SJCRH30 (cell line): Measurements from ENCODE around the gene SLC6A18. TPM values are rescaled to one million over a fixed set of nuclear protein-coding genes. Genes with fewer than 3 reads are reported as not detected.
"Not testable (repeated sequence)": the region's sequence is repeated elsewhere in the genome, so short reads cannot be mapped to it uniquely, and the experiment has no call there.

Experiments used
- DNase-seq, 2 experiments: peaks; one replicate each; pipeline ENCODE4 v3.0.0-alpha.2; 2015 to 2020
- H3K27ac ChIP-seq: fragments of 250-450 bp; sonication (Bioruptor Pico); 2 replicates; pipeline ENCODE4 v1.5.1; 2020; ENCODE audit warnings: mild to moderate bottlenecking, moderate library complexity
- H3K27me3 ChIP-seq: fragments of 250-450 bp; sonication (Bioruptor Pico); 2 replicates; pipeline ENCODE4 v1.5.1; 2020; ENCODE audit warnings: mild to moderate bottlenecking, moderate library complexity
- H3K36me3 ChIP-seq: fragments of 250-450 bp; sonication (Bioruptor Pico); 2 replicates; pipeline ENCODE4 v1.5.1; 2020; ENCODE audit warnings: mild to moderate bottlenecking, moderate library complexity
- H3K4me1 ChIP-seq: fragments of 250-450 bp; sonication (Bioruptor Pico); 2 replicates; pipeline ENCODE4 v1.5.1; 2020; ENCODE audit warnings: mild to moderate bottlenecking, moderate library complexity
- H3K4me3 ChIP-seq: fragments of 250-450 bp; sonication (Bioruptor Pico); 2 replicates; pipeline ENCODE4 v1.5.1; 2020; ENCODE audit warnings: mild to moderate bottlenecking, moderate library complexity
- H3K9me3 ChIP-seq: fragments of 250-450 bp; sonication (Bioruptor Pico); replicated peaks from 2 replicates; pipeline ENCODE4 v1.5.1; 2020; ENCODE audit warnings: mild to moderate bottlenecking, moderate library complexity
- total RNA-seq: library from RNA; depleted of rRNA; stranded (reverse); fragments of >200 nt; shearing (Covaris generic); gene quantifications from 2 replicates; pipeline ENCODE4 v1.2.3, GENCODE V29; 2014

The SLC6A18 gene
- total RNA-seq, 1 experiment from 2014 or later = not detected

DNA sequence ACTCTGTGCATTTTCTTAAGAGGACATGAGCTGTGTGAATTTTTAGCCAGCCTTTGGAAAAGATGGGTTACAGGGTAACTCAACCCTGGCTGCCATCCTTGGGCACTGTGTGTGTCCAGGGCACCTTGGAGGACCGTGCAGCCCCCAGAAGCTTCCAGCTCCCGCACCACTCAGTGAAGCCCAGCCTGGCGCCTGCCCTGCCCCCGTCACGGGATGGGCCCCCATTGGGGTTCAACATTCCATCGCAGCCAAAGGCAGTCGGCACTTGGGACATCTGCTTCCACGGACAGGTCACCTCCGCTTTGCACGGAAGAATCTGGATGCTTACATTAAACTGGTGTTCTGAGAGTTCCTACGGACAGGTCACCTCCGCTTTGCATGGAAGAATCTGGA is 1.9 kb upstream of the SLC6A18 start:
- H3K4me1 ChIP-seq = peaks cover 10% of the 10 kb centered on the region
- H3K27me3 ChIP-seq = no peaks in the 10 kb centered on the region
- H3K9me3 ChIP-seq = no peaks in the 10 kb centered on the region
- no peaks in the 10 kb centered on the region for H3K36me3 ChIP-seq
- H3K27ac ChIP-seq = no peak overlapping the region
- DNase-seq = no peak
- H3K4me3 ChIP-seq = no peak overlapping the region

DNA sequence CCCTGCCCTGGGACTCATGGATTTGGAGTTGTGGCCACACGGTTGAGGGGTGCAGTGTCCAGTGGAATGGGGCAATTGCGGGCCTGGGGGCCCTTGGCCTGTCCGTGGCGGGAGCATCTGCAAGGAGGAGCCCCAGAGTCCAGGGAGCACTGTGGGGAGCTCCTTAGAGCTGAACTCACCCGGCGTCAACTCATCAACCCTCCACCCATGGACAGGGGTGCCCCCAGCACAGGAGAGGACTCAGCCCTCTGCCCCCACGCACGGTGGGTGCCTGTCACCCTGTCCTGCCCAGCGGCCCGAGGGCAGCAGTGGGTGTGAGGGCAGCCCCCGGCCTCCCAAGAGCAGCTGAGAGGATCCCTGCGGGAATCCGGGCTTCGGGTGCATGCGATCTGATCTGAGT is 550 bp upstream of the SLC6A18 start:
- DNase-seq = no peak
- Histone ChIP-seq H3K4me3 (no peak overlapping the region), H3K27ac (no peak overlapping the region), H3K4me1 (peaks cover 12% of the 10 kb centered on the region), H3K36me3 (no peaks in the 10 kb centered on the region), H3K27me3 (no peaks in the 10 kb centered on the region), H3K9me3 (no peaks in the 10 kb centered on the region)

DNA sequence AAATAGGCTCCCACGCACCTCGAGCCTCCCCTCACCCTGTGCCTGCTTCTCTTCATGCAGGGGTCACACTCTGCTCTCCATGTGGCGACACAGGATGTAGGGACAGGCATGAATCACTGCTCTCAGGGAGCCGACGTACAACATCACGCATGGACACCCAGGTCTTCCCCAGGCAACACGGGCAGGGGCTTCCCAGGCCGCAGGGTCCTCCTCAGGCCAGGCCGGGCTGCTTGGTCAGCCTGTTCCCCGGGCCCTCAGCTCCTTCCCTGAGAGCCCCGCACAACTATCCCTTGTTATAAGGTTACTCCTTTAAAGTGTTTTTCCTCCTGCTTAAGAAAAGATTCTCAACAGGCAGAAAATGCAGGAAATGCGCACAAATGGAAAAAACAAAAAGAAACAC is 1.1 kb downstream of the SLC6A18 start:
- no peak overlapping the region for H3K27ac ChIP-seq
- peaks cover 12% of the 10 kb centered on the region for H3K4me1 ChIP-seq
- no peak for DNase-seq
- no peak overlapping the region for H3K4me3 ChIP-seq
- no peaks in the 10 kb centered on the region for H3K36me3 ChIP-seq
- no peaks in the 10 kb centered on the region for H3K9me3 ChIP-seq
- no peaks in the 10 kb centered on the region for H3K27me3 ChIP-seq

DNA sequence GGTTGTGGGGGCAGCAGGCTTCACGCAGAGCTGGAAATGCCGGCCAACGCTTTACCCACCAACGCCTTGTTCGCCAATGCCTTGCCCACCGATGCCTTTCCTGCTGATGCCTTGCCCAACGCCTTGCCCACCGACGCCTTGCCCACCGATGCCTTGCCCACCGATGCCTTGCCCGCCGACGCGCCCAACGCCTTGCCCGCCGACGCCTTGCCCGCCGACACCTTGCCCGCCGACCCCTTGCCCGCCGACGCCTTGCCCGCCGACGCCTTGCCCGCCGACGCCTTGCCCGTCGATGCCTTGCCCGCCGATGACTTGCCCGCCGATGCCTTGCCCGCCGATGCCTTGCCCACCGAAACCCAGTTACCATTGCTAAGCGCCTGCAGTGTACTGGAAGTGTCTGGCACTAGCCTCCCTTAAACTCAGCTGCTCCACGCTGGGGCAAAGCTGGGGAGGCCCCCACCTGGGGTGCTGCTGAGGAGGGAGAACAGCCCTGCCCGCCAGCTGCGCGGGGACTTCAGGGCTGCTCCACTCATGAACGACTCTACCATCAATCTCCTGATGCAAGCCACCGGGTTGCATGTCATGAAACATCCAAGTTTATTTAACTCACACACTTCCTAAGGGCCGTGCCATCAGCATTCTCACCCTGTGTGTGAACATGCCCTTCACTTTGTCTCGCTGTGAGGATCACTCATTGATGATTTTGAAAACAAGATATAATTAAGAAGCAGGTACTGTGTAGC is 1.8 kb downstream of the SLC6A18 start:
- peak in 1 of 2 experiments; percentile 23 for DNase-seq
- Histone ChIP-seq H3K27me3 (no peaks in the 10 kb centered on the region), H3K36me3 (no peaks in the 10 kb centered on the region), H3K9me3 (no peaks in the 10 kb centered on the region), H3K4me1 (peaks cover 12% of the 10 kb centered on the region), H3K27ac (0 out of 2 replicates have a peak overlapping the region, but pooled peaks have one; percentile 16), H3K4me3 (no peak overlapping the region)

DNA sequence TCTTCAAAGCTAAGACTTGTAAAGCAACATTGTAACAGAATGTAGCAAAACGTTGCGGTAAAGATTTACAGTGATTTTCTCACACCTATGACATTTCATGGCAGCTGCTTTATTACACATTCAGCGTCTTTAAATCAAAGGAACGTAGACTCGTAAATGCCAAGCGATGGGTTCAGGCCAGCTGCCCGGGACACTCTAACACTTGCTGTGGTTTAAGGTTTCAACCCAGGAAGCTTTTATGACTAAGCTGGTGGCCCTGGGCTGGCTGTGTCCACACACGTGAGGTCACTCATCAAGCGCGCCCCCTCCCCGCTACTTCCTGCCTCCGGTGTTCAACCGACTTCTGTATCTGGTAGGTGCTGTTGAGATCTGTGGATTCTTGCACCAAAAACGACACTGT is 2.5 kb downstream of the SLC6A18 start:
- H3K9me3 ChIP-seq = no peaks in the 10 kb centered on the region
- H3K27me3 ChIP-seq = no peaks in the 10 kb centered on the region
- peak overlapping the region; percentile 2; the same call in 1 of the 2 replicates for H3K4me3 ChIP-seq

DNA sequence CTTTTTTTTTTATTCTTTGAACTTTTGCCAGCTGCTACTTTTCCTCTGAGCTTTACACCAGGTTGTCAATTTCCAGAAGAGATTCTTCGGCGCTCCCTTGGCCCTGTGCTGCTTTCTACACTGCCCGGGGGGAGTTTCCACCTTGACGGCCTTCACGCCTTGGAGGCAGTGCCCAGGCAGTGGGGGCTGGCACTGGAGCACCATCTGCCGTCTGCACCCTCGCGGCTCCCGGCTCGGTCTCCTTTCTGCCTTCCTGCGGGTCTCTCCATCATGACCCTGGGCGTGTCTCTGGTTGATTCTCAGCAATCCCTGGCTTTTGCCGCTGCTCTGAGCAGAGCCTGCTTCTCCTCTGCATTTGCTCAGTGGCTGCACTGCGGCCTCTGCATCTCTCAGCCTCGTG is 2.9 kb downstream of the SLC6A18 start:
- Histone ChIP-seq H3K9me3 (no peaks in the 10 kb centered on the region), H3K4me1 (peaks cover 12% of the 10 kb centered on the region), H3K4me3 (peak overlapping the region; percentile 2; the same call in 1 of the 2 replicates), H3K27ac (no peak overlapping the region), H3K27me3 (no peaks in the 10 kb centered on the region), H3K36me3 (no peaks in the 10 kb centered on the region)
- peak; percentile 20 to 29 for DNase-seq

More for the DNA sequence above, 2.5 kb downstream of the SLC6A18 start:
- Histone ChIP-seq H3K27ac (0 out of 2 replicates have a peak overlapping the region, but pooled peaks have one; percentile 16), H3K4me1 (peaks cover 12% of the 10 kb centered on the region), H3K36me3 (no peaks in the 10 kb centered on the region)
- peak; percentile 81 to 86 for DNase-seq

DNA sequence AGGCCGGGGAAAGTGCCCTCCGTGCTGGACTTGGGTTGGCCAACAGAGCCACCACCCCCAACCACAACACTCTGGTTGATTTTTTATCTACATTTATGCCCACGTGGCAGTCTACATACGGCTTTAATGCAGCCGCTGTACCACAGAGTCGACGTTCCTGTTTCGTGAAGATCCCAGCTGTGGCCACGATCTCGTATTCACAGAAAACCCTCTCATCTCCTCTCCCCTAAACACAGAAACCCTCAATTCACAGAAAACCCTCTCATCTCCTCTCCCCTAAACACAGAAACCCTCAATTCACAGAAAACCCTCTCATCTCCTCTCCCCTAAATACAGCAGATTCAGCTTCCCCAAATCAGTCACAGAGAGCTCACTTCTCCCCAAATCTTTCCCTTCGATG is 3.8 kb downstream of the SLC6A18 start:
- DNase-seq, H3K9me3 ChIP-seq, H3K27ac ChIP-seq, H3K27me3 ChIP-seq, H3K36me3 ChIP-seq, H3K4me3 ChIP-seq: not testable (repeated sequence)
- peaks cover 12% of the 10 kb centered on the region for H3K4me1 ChIP-seq

DNA sequence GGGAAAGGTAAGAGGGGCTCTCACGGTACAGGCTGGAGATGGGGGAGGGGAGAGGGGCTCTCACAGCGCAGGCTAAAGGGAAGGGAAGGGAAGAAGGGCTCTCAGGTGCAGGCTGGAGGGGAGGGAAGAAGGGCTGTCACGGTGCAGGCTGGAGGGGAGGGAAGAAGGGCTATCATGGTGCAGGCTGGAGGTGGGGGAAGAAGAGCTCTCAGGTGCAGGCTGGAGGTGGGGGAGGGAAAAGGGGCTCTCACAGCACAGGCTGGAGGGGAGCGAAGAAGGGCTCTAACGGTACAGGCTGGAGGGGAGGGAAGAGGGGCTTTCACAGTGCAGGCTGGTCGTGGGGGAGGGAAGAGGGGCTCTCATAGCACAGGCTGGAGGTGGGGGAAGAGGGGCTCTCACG is 4.6 kb downstream of the SLC6A18 start:
- no peaks in the 10 kb centered on the region for H3K27me3 ChIP-seq

DNA sequence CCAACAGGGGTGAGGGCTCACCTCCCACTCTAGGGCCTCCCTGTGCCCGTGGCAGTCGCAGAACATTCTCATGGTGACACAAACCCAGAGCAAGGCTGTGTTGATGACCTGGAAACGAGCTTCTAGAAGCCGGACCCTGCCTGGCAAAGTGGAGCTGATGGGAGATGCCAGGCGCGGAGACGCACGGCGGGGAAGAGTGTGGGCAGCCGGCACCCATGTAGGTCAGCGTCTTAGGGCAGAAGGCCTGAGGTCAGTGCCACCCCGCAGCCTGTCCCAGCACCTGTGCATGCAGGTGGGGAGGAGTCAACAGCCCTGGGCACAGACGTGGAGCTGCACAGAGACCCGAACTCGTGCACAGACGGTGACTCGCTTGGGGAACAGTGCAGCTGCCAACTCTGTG is 5.4 kb downstream of the SLC6A18 start:
- Histone ChIP-seq H3K9me3 (no peaks in the 10 kb centered on the region), H3K36me3 (no peaks in the 10 kb centered on the region), H3K27me3 (no peaks in the 10 kb centered on the region), H3K4me3 (no peak overlapping the region), H3K4me1 (peaks cover 12% of the 10 kb centered on the region), H3K27ac (no peak overlapping the region)
- no peak for DNase-seq

More for the DNA sequence above, 4.6 kb downstream of the SLC6A18 start:
- peaks cover 12% of the 10 kb centered on the region for H3K4me1 ChIP-seq
- H3K36me3 ChIP-seq = no peaks in the 10 kb centered on the region
- no peaks in the 10 kb centered on the region for H3K9me3 ChIP-seq
- no peak overlapping the region for H3K27ac ChIP-seq
- H3K4me3 ChIP-seq = no peak overlapping the region
- DNase-seq = no peak

DNA sequence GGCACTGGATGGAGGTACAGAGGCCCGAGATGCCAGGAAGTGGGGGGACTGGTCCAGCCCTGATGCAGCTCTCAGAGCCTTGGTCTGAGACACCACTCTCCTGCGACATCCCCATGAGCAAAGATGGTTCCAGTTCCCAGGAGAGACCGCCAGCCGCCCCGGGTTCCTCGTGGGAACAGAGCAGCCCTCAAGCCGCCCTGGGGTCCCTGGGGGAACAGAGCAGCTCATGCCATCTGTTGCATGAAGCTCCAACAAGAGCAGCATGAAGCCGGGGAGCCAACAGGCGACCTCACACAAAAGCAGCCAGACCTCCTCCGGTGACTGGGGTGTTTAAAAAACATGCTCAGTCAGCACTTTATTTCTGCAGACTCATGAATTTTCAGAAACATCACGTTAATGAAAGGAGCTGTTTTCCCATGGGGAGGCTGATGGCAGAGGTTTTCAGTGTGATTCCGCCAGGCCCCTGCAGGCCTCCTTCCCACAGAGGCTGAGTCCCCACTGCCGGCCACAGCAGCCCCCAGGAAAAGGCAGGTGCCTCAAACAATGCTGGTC is 6.2 kb downstream of the SLC6A18 start:
- H3K27ac ChIP-seq = no peak overlapping the region
- H3K9me3 ChIP-seq = no peaks in the 10 kb centered on the region
- DNase-seq = no peak
- no peak overlapping the region for H3K4me3 ChIP-seq
- H3K27me3 ChIP-seq = no peaks in the 10 kb centered on the region
- H3K4me1 ChIP-seq = peaks cover 12% of the 10 kb centered on the region
- no peaks in the 10 kb centered on the region for H3K36me3 ChIP-seq

DNA sequence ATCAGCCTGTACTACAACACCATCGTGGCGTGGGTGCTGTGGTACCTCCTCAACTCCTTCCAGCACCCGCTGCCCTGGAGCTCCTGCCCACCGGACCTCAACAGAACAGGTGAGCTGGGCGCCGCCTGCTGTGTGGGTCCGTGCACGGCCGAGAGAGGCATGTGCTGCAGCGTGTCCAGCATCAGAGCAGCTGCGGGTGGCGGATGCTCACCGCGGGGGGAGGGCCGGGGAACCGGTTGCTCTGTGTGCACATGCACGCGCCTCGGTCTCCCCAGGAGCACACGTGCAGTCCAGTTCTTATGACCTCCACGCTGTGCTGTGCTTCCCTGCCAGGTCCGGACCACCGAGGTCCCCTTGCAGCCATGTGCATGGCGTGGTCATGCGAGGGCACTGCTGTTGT is 7.6 kb downstream of the SLC6A18 start:
- Histone ChIP-seq H3K4me1 (peaks cover 7% of the 10 kb centered on the region; the same call in 1 of the 2 replicates), H3K4me3 (no peak overlapping the region), H3K9me3 (no peaks in the 10 kb centered on the region), H3K27ac (no peak overlapping the region), H3K27me3 (no peaks in the 10 kb centered on the region), H3K36me3 (no peaks in the 10 kb centered on the region)
- no peak for DNase-seq

DNA sequence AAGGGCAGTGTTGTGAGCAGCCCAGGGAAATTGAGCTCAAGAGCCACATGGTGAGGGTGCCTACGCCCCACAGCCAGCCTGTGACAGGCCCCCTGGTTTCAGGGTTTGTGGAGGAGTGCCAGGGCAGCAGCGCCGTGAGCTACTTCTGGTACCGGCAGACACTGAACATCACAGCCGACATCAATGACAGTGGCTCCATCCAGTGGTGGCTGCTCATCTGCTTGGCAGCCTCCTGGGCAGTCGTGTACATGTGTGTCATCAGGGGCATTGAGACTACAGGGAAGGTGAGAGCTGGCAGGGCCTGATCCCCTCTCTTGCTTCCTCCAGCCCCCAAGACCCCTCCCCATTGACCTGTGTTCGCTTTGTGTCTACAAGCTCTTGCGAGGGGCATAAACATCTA is 10.2 kb downstream of the SLC6A18 start:
- Histone ChIP-seq H3K36me3 (no peaks in the 10 kb centered on the region), H3K27ac (no peak overlapping the region), H3K27me3 (no peaks in the 10 kb centered on the region), H3K4me3 (no peak overlapping the region), H3K4me1 (no peaks in the 10 kb centered on the region), H3K9me3 (no peaks in the 10 kb centered on the region)
- no peak for DNase-seq

DNA sequence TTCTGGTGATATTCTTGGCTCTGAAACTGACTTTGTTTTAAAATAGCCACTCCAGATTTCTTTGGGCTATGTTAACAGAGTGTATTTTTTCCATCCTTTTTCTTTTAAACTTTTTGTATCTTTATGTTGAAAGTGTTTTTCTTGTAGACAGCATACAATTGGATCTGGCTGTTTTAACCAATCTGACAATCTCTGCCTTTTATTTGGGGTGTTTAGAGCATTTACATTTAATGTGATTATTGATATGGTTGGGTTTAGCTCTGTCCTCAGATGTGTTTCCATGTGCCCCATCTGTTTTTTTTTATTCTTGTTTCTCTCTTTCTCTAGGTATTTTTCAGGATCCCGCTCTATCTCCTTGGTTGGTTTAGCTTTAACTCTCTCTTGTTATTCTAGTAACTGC is 10.7 kb downstream of the SLC6A18 start:
- Histone ChIP-seq H3K9me3 (no peaks in the 10 kb centered on the region), H3K27me3 (no peaks in the 10 kb centered on the region), H3K27ac (no peak overlapping the region), H3K36me3 (no peaks in the 10 kb centered on the region), H3K4me1 (no peaks in the 10 kb centered on the region), H3K4me3 (no peak overlapping the region)
- no peak for DNase-seq

DNA sequence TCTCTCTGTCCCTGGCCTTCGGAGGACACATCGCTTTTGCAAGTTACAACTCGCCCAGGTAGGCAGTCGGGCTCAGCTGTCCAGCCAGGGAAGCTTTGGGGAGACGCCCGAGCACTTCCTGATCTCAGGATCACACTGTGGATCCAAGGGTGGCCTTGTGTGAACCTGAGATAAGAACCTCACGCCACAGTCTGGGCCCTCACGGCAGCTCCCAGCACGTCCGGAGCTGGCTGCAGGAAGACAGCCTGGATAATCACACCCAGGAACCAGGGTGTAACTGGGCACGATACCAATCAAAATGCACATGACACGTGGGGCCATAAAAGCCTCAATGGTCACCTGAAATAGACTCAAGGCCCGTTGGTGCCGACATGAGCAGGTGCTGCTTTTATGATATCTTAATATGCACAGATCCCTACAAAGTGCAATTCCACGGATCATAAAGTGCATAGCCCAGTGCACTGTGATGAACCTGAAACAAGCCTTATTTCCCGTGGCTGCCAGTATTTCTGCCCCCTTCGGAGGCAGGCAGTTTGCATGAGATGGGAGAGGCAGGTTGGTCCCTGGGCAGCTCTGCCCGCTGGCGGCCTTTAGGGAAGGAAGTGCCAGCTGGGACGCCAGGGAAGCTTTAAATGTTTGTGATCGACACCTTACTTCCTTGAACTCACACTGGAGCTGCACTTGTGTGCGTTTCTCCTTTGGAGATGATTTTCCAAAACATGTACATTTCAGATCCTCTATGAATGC is 14.5 kb downstream of the SLC6A18 start:
- no peak for DNase-seq
- H3K4me1 ChIP-seq = no peaks in the 10 kb centered on the region
- no peaks in the 10 kb centered on the region for H3K27me3 ChIP-seq
- no peaks in the 10 kb centered on the region for H3K9me3 ChIP-seq
- H3K27ac ChIP-seq = no peak overlapping the region
- H3K36me3 ChIP-seq = no peaks in the 10 kb centered on the region
- no peak overlapping the region for H3K4me3 ChIP-seq

DNA sequence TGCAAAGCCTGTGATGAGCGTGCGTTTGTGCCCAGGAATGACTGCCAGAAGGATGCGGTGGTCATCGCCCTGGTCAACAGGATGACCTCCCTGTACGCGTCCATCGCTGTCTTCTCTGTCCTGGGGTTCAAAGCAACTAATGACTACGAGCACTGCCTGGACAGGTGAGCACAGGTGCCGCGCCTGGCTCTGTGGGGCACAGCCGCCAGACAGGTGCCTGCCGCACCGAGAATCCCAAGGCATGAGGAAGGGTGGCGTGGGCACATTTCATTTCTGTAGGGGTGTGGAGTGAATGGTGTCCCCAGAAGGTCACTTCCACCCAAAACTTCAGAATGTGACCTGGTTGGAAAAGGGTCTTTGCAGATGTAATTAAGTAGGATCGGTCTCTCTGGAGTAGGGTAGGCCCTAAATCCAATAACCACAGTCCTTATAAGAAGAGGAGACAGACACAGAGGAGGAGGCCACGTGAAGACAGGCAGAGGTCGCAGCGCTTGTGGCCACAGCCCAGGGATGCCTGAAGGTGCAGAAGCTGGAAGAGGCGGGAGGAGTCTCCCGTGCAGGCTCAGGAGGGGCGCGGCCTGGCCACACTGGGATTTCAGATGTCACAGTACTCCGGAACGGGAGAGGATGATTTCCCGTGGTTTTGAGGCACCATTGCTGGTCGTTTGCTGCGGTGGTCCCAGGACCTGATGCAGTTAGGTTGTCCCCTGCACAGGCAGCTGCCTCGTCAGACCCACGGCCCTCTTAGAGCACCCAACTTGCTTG is 15.5 kb downstream of the SLC6A18 start:
- Histone ChIP-seq H3K27ac (no peak overlapping the region), H3K9me3 (no peaks in the 10 kb centered on the region), H3K36me3 (no peaks in the 10 kb centered on the region), H3K4me3 (no peak overlapping the region), H3K4me1 (no peaks in the 10 kb centered on the region), H3K27me3 (no peaks in the 10 kb centered on the region)
- DNase-seq = no peak
